Effector memory CD4-positive, alpha-beta T cell (primary cell): Measurements from ENCODE around the gene PLD4.

Experiments used
- DNase-seq, 3 donors: peaks; one replicate each; pipeline ENCODE4 v3.0.0-alpha.2; 2020
- H3K27ac ChIP-seq: 2 replicates; pipeline ENCODE4 v1.7.0; 2013; ENCODE audit warnings: mild to moderate bottlenecking, low read length, moderate library complexity; ENCODE audit not compliant: insufficient read depth, poor library complexity, severe bottlenecking
- H3K27me3 ChIP-seq: replicated peaks from 2 replicates; pipeline ENCODE4 v1.7.0; 2013; ENCODE audit warnings: mild to moderate bottlenecking, low read length; ENCODE audit not compliant: insufficient read depth, control insufficient read depth, poor library complexity, severe bottlenecking
- H3K36me3 ChIP-seq: 2 replicates; pipeline ENCODE4 v1.7.0; 2013; ENCODE audit warnings: mild to moderate bottlenecking, low read length, moderate library complexity; ENCODE audit not compliant: control insufficient read depth, insufficient read depth
- H3K4me1 ChIP-seq: 2 replicates; pipeline ENCODE4 v1.7.0; 2013; ENCODE audit warnings: low read length, mild to moderate bottlenecking; ENCODE audit not compliant: control insufficient read depth, insufficient read depth, poor library complexity, severe bottlenecking
- H3K4me3 ChIP-seq: 2 replicates; pipeline ENCODE4 v1.7.0; 2013; ENCODE audit warnings: low read length, low read depth, mild to moderate bottlenecking; ENCODE audit not compliant: insufficient read depth, poor library complexity, severe bottlenecking
- H3K9me3 ChIP-seq: 2 replicates; pipeline ENCODE4 v1.7.0; 2013; ENCODE audit warnings: mild to moderate bottlenecking, low read length, moderate library complexity; ENCODE audit not compliant: control insufficient read depth

Gene PLD4

GRCh38 chr14:104964546-104964945 is 39.9 kb downstream of the PLD4 start:
- H3K27ac ChIP-seq = no peak overlapping the region
- peaks cover 22% of the 10 kb centered on the region for H3K27me3 ChIP-seq
- peaks cover 2% of the 10 kb centered on the region for H3K4me1 ChIP-seq
- H3K36me3 ChIP-seq = no peaks in the 10 kb centered on the region
- H3K9me3 ChIP-seq = no peaks in the 10 kb centered on the region
- H3K4me3 ChIP-seq = no peak overlapping the region
- DNase-seq = no peak

GRCh38 chr14:104965561-104966231 is 41.0 kb downstream of the PLD4 start:
- Histone ChIP-seq H3K36me3 (no peaks in the 10 kb centered on the region), H3K27ac (no peak overlapping the region), H3K4me3 (no peak overlapping the region), H3K4me1 (peaks cover 2% of the 10 kb centered on the region), H3K27me3 (peaks cover 22% of the 10 kb centered on the region), H3K9me3 (no peaks in the 10 kb centered on the region)
- DNase-seq = no peak

- H3K36me3 ChIP-seq = no peaks in the 10 kb centered on the region
- H3K27ac ChIP-seq = no peak overlapping the region
- no peak for DNase-seq
- H3K4me1 ChIP-seq = peaks cover 2% of the 10 kb centered on the region
- H3K9me3 ChIP-seq = no peaks in the 10 kb centered on the region
- peaks cover 22% of the 10 kb centered on the region for H3K27me3 ChIP-seq
- no peak overlapping the region for H3K4me3 ChIP-seq
Measured at GRCh38 chr14:104966261-104966865, 41.7 kb downstream of the PLD4 start.

- Histone ChIP-seq H3K4me3 (no peak overlapping the region), H3K4me1 (peaks cover 2% of the 10 kb centered on the region), H3K27ac (no peak overlapping the region)
Measured at GRCh38 chr14:104966981-104967385, 42.3 kb downstream of the PLD4 start.

GRCh38 chr14:104967386-104968152 is 42.9 kb downstream of the PLD4 start:
- peaks cover 22% of the 10 kb centered on the region for H3K27me3 ChIP-seq
- no peak overlapping the region for H3K27ac ChIP-seq
- H3K4me3 ChIP-seq = no peak overlapping the region
- no peak for DNase-seq
- H3K4me1 ChIP-seq = peaks cover 2% of the 10 kb centered on the region
- no peaks in the 10 kb centered on the region for H3K9me3 ChIP-seq
- H3K36me3 ChIP-seq = no peaks in the 10 kb centered on the region

More at GRCh38 chr14:104966981-104967385, 42.3 kb downstream of the PLD4 start:
- peaks cover 22% of the 10 kb centered on the region for H3K27me3 ChIP-seq
- H3K9me3 ChIP-seq = no peaks in the 10 kb centered on the region
- no peak for DNase-seq
- no peaks in the 10 kb centered on the region for H3K36me3 ChIP-seq

GRCh38 chr14:104968153-104968527 is 43.5 kb downstream of the PLD4 start:
- H3K27ac ChIP-seq = no peak overlapping the region
- DNase-seq = no peak
- no peaks in the 10 kb centered on the region for H3K9me3 ChIP-seq

GRCh38 chr14:104968541-104969401 is 44.1 kb downstream of the PLD4 start:
- DNase-seq = no peak
- Histone ChIP-seq H3K27ac (no peak overlapping the region), H3K4me1 (peaks cover 2% of the 10 kb centered on the region), H3K36me3 (no peaks in the 10 kb centered on the region), H3K27me3 (peaks cover 22% of the 10 kb centered on the region), H3K9me3 (no peaks in the 10 kb centered on the region), H3K4me3 (no peak overlapping the region)

More at GRCh38 chr14:104968153-104968527, 43.5 kb downstream of the PLD4 start:
- H3K27me3 ChIP-seq = peaks cover 22% of the 10 kb centered on the region
- H3K4me1 ChIP-seq = peaks cover 2% of the 10 kb centered on the region
- H3K4me3 ChIP-seq = no peak overlapping the region
- no peaks in the 10 kb centered on the region for H3K36me3 ChIP-seq

GRCh38 chr14:104969741-104970230 is 45.1 kb downstream of the PLD4 start:
- no peak for DNase-seq
- Histone ChIP-seq H3K4me1 (peaks cover 2% of the 10 kb centered on the region), H3K27ac (no peak overlapping the region), H3K36me3 (no peaks in the 10 kb centered on the region), H3K4me3 (no peak overlapping the region), H3K27me3 (peaks cover 22% of the 10 kb centered on the region), H3K9me3 (no peaks in the 10 kb centered on the region)

- H3K9me3 ChIP-seq = no peaks in the 10 kb centered on the region
- peaks cover 2% of the 10 kb centered on the region for H3K4me1 ChIP-seq
- no peak overlapping the region for H3K4me3 ChIP-seq
- no peak overlapping the region for H3K27ac ChIP-seq
- no peak for DNase-seq
- H3K27me3 ChIP-seq = peaks cover 22% of the 10 kb centered on the region
- no peaks in the 10 kb centered on the region for H3K36me3 ChIP-seq
Measured at GRCh38 chr14:104970231-104971068, 45.8 kb downstream of the PLD4 start.
